Fibroblast of pulmonary artery (primary cell): Measurements from ENCODE around the gene BSND.
A peak's percentile ranks its signal among the peaks of the same experiment; 100 is the strongest.

Experiments
- DNase-seq: peaks from one replicate; pipeline ENCODE4 v3.0.0-alpha.2; 2010; ENCODE audit warnings: low read depth
- H3K4me3 ChIP-seq: replicated peaks from 2 replicates; pipeline ENCODE4 v1.5.1; 2011; ENCODE audit warnings: low read depth, mild to moderate bottlenecking, control low read depth, low read length, moderate library complexity
- CTCF ChIP-seq: IDR thresholded peaks from 2 replicates; pipeline ENCODE4 v1.5.1; 2011; ENCODE audit warnings: mild to moderate bottlenecking, control low read depth, low read length, inconsistent platforms; ENCODE audit errors: missing control alignments

Gene BSND

GRCh38 chr1:55050283-55050682 lies 51.5 kb downstream of the BSND start:
- H3K4me3 ChIP-seq, result no peak overlapping the region
- TF ChIP-seq CTCF, result no peak
- DNase-seq, result peak; percentile 59

- no peak overlapping the region for H3K4me3 ChIP-seq
- no peak for TF ChIP-seq CTCF
- DNase-seq, result no peak
These were observed 52.4 kb downstream of the BSND start for GRCh38 chr1:55051169-55051568.

- no peak for TF ChIP-seq CTCF
- DNase-seq, result no peak
- H3K4me3 ChIP-seq, result no peak overlapping the region
These were observed 52.9 kb downstream of the BSND start for GRCh38 chr1:55051621-55052020.

- TF ChIP-seq CTCF, result no peak
- no peak for DNase-seq
- no peak overlapping the region for H3K4me3 ChIP-seq
These were observed 53.7 kb downstream of the BSND start for GRCh38 chr1:55052221-55053142.

- no peak overlapping the region for H3K4me3 ChIP-seq
- DNase-seq, result peak; percentile 6
- no peak for TF ChIP-seq CTCF
These were observed 54.7 kb downstream of the BSND start for GRCh38 chr1:55053265-55053954.

DNA sequence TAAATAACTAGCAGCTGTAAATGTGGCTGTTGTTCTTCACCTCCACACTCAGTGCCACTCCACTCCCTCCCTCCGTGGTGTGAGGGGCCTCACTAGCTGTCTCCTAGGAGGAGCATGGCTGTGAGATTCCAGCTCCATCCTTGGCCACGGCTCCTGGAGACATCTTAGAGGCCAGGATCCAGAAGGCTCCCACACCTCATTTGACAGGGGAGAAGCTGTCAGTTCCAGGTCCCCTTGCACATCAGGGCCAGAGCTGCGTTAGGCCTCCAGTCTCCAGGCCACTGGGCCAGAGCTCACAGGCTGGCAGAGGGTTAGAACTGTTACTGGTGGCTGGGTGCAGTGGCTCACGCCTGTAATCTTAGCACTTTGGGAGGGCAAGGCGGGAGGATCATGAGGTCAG lies 55.7 kb downstream of the BSND start:
- no peak for DNase-seq
- TF ChIP-seq CTCF, result no peak
- no peak overlapping the region for H3K4me3 ChIP-seq
